GM12878 (cell line): ENCODE data around the gene ZSCAN26. TPM values are rescaled to one million over a fixed set of nuclear protein-coding genes. Genes with fewer than 3 reads are reported as not detected.

Source experiments
- ATAC-seq: fragments of 200-7000 bp; cut with Tn5 transposase; 3 replicates; pipeline ENCODE4 v1.9.1; 2020; ENCODE audit warnings: mild to moderate bottlenecking, moderate library complexity
- BruUV-seq: library from RNA; stranded (reverse); fragments of 400-500 nt; replicated peaks from 2 replicates; lab custom pipeline; 2021; lab: Mats Ljungman, UMichigan
- CTCF ChIA-PET: fragments of 300-600 bp; sonication (Branson Sonifier 250); formaldehyde crosslinking; extraction: SDS; loops from one replicate; lab custom pipeline; 2021; ENCODE audit warnings: inconsistent platforms; lab: Yijun Ruan, JAX
- POLR2A ChIA-PET: fragments of 350-600 bp; formaldehyde crosslinking; extraction: SDS; loops from one replicate; lab custom pipeline; 2021; ENCODE audit warnings: inconsistent platforms; lab: Charles Lee
- RAD21 ChIA-PET: fragments of 300-600 bp; sonication (Branson Sonifier 250); formaldehyde crosslinking; loops from one replicate; lab custom pipeline; 2023; ENCODE audit warnings: antibody characterized with exemption; ENCODE audit not compliant: unreplicated experiment; lab: Charles Lee
- SMC1A ChIA-PET: fragments of 300-600 bp; sonication (Branson Sonifier 250); formaldehyde crosslinking; loops from one replicate; lab custom pipeline; 2023; ENCODE audit not compliant: unreplicated experiment, uncharacterized antibody; lab: Charles Lee
- DNase-seq: peaks from one replicate; pipeline ENCODE4 v3.0.0-alpha.2; 2011; ENCODE audit warnings: low read depth, low spot score
- FAIRE-seq: peaks from 3 replicates; lab custom pipeline; 2011; peaks lifted over from hg19 to GRCh38; lab: Jason Lieb, UNC
- H2AFZ ChIP-seq: 2 replicates; pipeline ENCODE4 v1.6.0; 2011; ENCODE audit warnings: low read depth, low read length, control low read depth; ENCODE audit not compliant: control insufficient read depth
- H3K27ac ChIP-seq: 2 replicates; pipeline ENCODE4 v1.5.1; 2011; ENCODE audit warnings: control low read depth; ENCODE audit not compliant: control insufficient read depth, insufficient read depth
- H3K27me3 ChIP-seq, 2 experiments: replicated peaks in 1 of 2; 2 replicates each; pipeline versions ENCODE4 v1.6.0 to v1.6.1; 2011; ENCODE audit warnings: low read length in 1 of 2; ENCODE audit not compliant: control insufficient read depth in 2 of 2, insufficient read depth in 2 of 2
- H3K36me3 ChIP-seq, 2 experiments: 2 replicates each; pipeline ENCODE4 v1.5.1; 2011; ENCODE audit warnings: low read length in 1 of 2; ENCODE audit not compliant: control insufficient read depth in 2 of 2, insufficient read depth in 2 of 2
- H3K4me1 ChIP-seq: 2 replicates; pipeline ENCODE4 v1.6.1; 2011; ENCODE audit warnings: mild to moderate bottlenecking, low read length, moderate library complexity, mixed read lengths; ENCODE audit not compliant: control insufficient read depth, insufficient read depth
- H3K4me2 ChIP-seq: 2 replicates; pipeline ENCODE4 v1.6.0; 2011; ENCODE audit warnings: control low read depth; ENCODE audit not compliant: control insufficient read depth, insufficient read depth
- H3K4me3 ChIP-seq: fragments of 200-600 bp; sonication (generic); 2 replicates; pipeline ENCODE4 v1.5.1; 2016
- H3K79me2 ChIP-seq: 2 replicates; pipeline ENCODE4 v1.6.0; 2011; ENCODE audit warnings: low read length; ENCODE audit not compliant: control insufficient read depth, insufficient read depth
- H3K9ac ChIP-seq: 2 replicates; pipeline ENCODE4 v1.8.0; 2011; ENCODE audit warnings: low read length, control low read depth, mixed read lengths; ENCODE audit not compliant: control insufficient read depth, insufficient read depth
- H3K9me3 ChIP-seq: replicated peaks from 3 replicates; pipeline ENCODE4 v1.5.1; 2011; ENCODE audit warnings: mild to moderate bottlenecking, low read length; ENCODE audit not compliant: control insufficient read depth, insufficient read depth
- H4K20me1 ChIP-seq: 2 replicates; pipeline ENCODE4 v1.6.0; 2011; ENCODE audit not compliant: control insufficient read depth, insufficient read depth
- CHD2 ChIP-seq: IDR thresholded peaks from 2 replicates; pipeline ENCODE4 v1.6.1; 2011; ENCODE audit warnings: low read depth, low read length, improper control_type of control experiment, borderline replicate concordance
- CHD4 ChIP-seq: fragments of 200-600 bp; sonication (generic); IDR thresholded peaks from 2 replicates; pipeline ENCODE4 v1.6.1; 2016; ENCODE audit warnings: mild to moderate bottlenecking
- CREM ChIP-seq: IDR thresholded peaks from 2 replicates; pipeline ENCODE4 v1.6.1; 2014; ENCODE audit warnings: antibody characterized with exemption, low read depth
- ELK1 ChIP-seq: IDR thresholded peaks from 2 replicates; pipeline ENCODE4 v1.6.1; 2012; ENCODE audit warnings: low read depth, low read length, improper control_type of control experiment
- IKZF1 ChIP-seq: fragments of 450-650 bp; conservative IDR thresholded peaks from 2 replicates; pipeline ENCODE4 v1.6.1; 2017; ENCODE audit warnings: antibody characterized with exemption, mild to moderate bottlenecking
- IKZF2 ChIP-seq, 2 experiments: fragments of 450-650 bp; IDR thresholded peaks; 2 replicates each; pipeline ENCODE4 v1.6.1; 2017; ENCODE audit warnings: mild to moderate bottlenecking in 2 of 2, moderate library complexity in 2 of 2
- IRF4 ChIP-seq: IDR thresholded peaks from 2 replicates; pipeline ENCODE4 v1.6.1; 2011; ENCODE audit warnings: low read depth, low read length
- KAT2A ChIP-seq: conservative IDR thresholded peaks from 2 replicates; pipeline ENCODE4 v1.6.1; 2011; ENCODE audit warnings: low read depth, low read length; ENCODE audit not compliant: control insufficient read depth
- MXI1 ChIP-seq: fragments of 150-350 bp; IDR thresholded peaks from 2 replicates; pipeline ENCODE4 v1.6.1; 2011; ENCODE audit warnings: low read depth, mild to moderate bottlenecking, inconsistent platforms, low read length, improper control_type of control experiment
- NBN ChIP-seq: fragments of 450-650 bp; IDR thresholded peaks from 2 replicates; pipeline ENCODE4 v1.6.1; 2016
- RAD21 ChIP-seq: IDR thresholded peaks from 2 replicates; pipeline ENCODE4 v1.6.1; 2011; ENCODE audit warnings: mild to moderate bottlenecking, low read depth, low read length, moderate library complexity; ENCODE audit not compliant: insufficient read depth
- SIN3A ChIP-seq: IDR thresholded peaks from 2 replicates; pipeline ENCODE4 v1.6.1; 2012; ENCODE audit warnings: low read depth, low read length, improper control_type of control experiment
- SREBF1 ChIP-seq: IDR thresholded peaks from 2 replicates; pipeline ENCODE4 v1.6.1; 2012; ENCODE audit warnings: mild to moderate bottlenecking, low read length
- TCF7 ChIP-seq: IDR thresholded peaks from 2 replicates; pipeline ENCODE4 v1.6.1; 2014; ENCODE audit warnings: antibody characterized with exemption, borderline replicate concordance
- WGBS: methylation state at CpG from one replicate; pipeline ENCODE4 v1.1.6; 2016; ENCODE audit warnings: low lambda C conversion rate; ENCODE audit not compliant: insufficient replicate concordance, insufficient coverage; ENCODE audit errors: missing lambda C conversion rate; 5-methylcytosine and 5-hydroxymethylcytosine counted together
- in situ Hi-C: fragments of 300-500 bp; cut with MboI; formaldehyde crosslinking; loops from 9 replicates; pipeline ENCODE4 v1.14.3; 2018; ENCODE audit warnings: mixed read lengths
- intact Hi-C: fragments of 100-400 bp; cut with micrococcal nuclease; formaldehyde crosslinking; loops from one replicate; pipeline ENCODE4 v1.14.2; 2022; ENCODE audit not compliant: unreplicated experiment
- polyA plus RNA-seq, 11 experiments: library from polyadenylated mRNA; depleted of rRNA in 4 of 11; unstranded in 6 of 11; stranded (reverse) in 5 of 11; fragments of >200 nt; fragmentation: Nextera tagmentation in 4 of 11; fragmentation: Illumina TruSeq in 1 of 11; extraction: Ambion mirVana in 4 of 11; extraction: Trizol in 1 of 11; gene quantifications; 1 replicate in 1 of 11; 2 replicates in 10 of 11; pipeline versions ENCODE4 v1.2.1 to v1.2.3, GENCODE V29; 2011 to 2016; ENCODE audit warnings: inconsistent platforms in 2 of 11, missing spikeins in 2 of 11, low read depth in 1 of 11
- total RNA-seq, 4 experiments: library from RNA; depleted of rRNA in 3 of 4; stranded (reverse); fragments of >200 nt in 3 of 4; fragmentation: Illumina TruSeq in 1 of 4; extraction: Trizol in 1 of 4; gene quantifications; 2 replicates each; pipeline versions ENCODE4 v1.2.1 to v1.2.3, GENCODE V29; 2013 to 2021

Gene ZSCAN26
- total and polyA plus RNA-seq, 10 of the 15 experiments (the other 5 are each of a cell fraction or from before 2014, with no cell fraction given), result 4.5 to 13.3 (median 6.5) TPM

DNA sequence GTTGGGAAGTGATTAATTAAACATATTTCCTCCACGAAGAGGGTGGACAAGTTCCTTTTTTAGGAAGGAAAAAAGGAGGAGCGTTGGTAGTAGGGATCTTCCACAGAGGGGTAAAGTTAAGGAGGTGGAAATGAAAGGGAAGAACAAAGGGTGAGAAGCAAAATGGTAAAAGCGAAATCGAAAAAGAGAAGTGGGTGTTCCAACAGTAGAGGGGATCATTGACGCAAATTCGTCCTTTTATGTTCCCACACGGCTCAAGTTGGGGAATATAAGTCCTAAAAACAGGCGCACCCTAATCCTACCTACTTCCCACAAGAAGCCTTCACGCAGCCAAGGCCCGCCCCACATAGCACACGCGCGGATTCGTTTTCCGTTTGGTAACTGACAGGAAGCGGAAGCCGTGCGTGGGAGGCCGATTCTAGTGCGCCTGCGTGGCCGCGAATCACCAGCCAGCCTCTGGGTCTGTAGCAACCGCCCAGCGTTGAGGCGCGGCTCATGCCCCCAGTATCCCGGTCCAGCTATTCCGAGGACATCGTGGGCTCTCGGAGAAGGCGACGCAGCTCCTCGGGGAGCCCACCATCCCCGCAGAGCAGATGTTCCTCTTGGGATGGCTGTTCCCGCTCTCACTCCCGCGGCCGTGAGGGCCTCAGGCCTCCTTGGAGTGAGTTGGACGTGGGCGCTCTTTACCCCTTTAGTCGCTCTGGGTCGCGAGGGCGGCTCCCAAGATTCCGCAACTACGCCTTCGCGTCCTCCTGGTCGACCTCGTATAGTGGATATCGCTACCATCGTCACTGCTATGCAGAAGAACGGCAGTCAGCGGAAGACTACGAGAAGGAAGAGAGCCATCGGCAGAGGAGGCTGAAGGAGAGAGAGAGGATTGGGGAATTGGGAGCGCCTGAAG is 7.8 kb upstream of the ZSCAN26 start, which contains the start of gene NKAPL (continued):
- no peak for TF ChIP-seq ELK1
- no peak for TF ChIP-seq SIN3A
- TF ChIP-seq RAD21, result no peak
- no peak for TF ChIP-seq IRF4
- TF ChIP-seq KAT2A, result no peak
- TF ChIP-seq CHD2, result no peak
- TF ChIP-seq SREBF1, result no peak
- TF ChIP-seq CREM, result 0 out of 2 replicates have a peak, but pooled peaks have one; percentile 24
- TF ChIP-seq IKZF2 (IDR thresholded peaks at IDR 0.05), result peak; percentile 32 to 49; a peak in 1 of 4 replicates
- no peak for TF ChIP-seq NBN
- no peak for TF ChIP-seq CHD4
- peak; percentile 42 for TF ChIP-seq IKZF1

DNA sequence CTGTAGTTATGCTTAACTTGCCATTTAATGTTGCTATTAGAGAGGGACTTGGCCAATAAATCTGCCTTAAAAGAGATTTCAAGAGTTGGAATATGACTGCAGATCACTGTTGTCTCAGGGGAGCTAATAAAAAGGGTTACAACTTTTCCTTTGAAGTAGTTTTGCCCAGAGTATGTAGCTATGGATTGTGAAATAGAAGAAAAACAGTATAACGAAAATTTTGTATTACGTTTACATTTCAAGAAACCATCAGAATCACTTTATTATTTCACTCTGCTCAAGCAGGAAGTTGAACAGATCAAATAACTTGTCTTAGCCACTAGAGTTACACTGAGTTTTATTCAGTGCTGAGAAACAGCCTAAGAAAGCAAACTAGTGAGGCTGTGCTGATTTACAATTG is 3.0 kb upstream of the ZSCAN26 start:
- 32% methylated on average over 2 of the region's 2 CpGs for WGBS
- H3K36me3 ChIP-seq, result no peaks in the 10 kb centered on the region
- CTCF ChIA-PET, result no interaction called here
- no peak overlapping the region for H3K4me2 ChIP-seq
- POLR2A ChIA-PET, result interaction anchor here (0.9 to 1.6 kb wide), 3 partner anchors 10 to 72 kb away, joined by 3 to 5 read pairs (median 3); partner anchors contain the start of gene ZSCAN31
- RAD21 ChIA-PET, result no interaction called here
- H2AFZ ChIP-seq, result peak overlapping the region; percentile 8; the same call in 1 of the 2 replicates
- SMC1A ChIA-PET, result interaction anchor here (1.2 to 1.6 kb wide), 3 partner anchors 10 to 17 kb away, joined by 3 to 6 read pairs (median 4); partner anchors contain the start of genes PGBD1 and ZKSCAN4
- no peaks in the 10 kb centered on the region for H4K20me1 ChIP-seq
- no peaks in the 10 kb centered on the region for H3K4me1 ChIP-seq
- no TSS peak for BruUV-seq
- intact Hi-C loops (no loop called here), in situ Hi-C loops (no loop called here)
- H3K79me2 ChIP-seq, result peaks cover 11% of the 10 kb centered on the region
- FAIRE-seq (no peak), DNase-seq (no peak), ATAC-seq (no peak)
- no peak overlapping the region for H3K4me3 ChIP-seq
- peaks cover 4% of the 10 kb centered on the region; the same call in 2 of the 3 replicates for H3K9me3 ChIP-seq
- H3K9ac ChIP-seq, result no peak overlapping the region
- no peak overlapping the region for H3K27ac ChIP-seq
- no peaks in the 10 kb centered on the region for H3K27me3 ChIP-seq
- no peak for TF ChIP-seq MXI1
- TF ChIP-seq IKZF1, result no peak
- TF ChIP-seq TCF7, result no peak
